SW 1271 (cell line): ENCODE results near the gene METTL22.

Experiments used
- DNase-seq, 2 experiments: peaks; one replicate each; lab custom pipeline; 2025; lab: John Stamatoyannopoulos, UW

The METTL22 gene

DNA sequence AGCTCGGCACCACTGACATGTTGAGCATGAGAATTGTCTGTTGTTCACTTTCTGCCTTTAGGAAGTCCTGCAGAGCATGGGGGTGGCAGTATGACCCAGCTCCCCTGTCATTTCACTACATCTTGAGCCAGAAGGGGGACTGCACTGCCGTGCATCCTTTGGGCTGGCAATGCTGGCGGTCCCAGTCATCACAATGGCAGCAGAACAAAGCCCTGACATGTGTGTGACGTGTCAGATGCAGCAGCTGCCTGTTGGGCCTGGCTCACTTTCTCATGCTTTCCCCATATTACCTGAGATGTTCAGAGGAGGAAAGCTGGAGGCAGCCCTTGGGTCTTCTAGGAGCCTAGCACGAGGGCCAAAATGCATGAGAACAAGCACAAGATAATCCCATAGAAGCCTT, 46.6 kb downstream of the METTL22 start:
- DNase-seq, result no peak

DNA sequence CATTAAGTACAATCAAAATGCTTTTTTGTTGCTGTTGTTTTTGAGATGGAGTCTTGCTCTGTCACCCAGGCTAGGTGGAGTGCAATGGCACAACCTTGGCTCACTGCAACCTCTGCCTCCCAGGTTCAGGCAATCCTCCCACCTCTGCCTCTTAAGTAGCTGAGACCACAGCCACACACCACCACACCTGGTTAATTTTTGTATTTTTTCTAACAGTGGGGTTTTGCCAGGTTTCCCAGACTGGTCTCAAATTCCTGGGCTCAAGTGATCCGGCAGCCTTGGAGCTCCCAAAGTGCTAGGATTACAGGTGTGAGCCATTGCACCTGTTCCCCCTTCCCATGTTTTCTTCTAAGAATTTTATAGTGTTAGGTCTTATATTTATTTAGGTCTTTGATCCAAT, 48.0 kb downstream of the METTL22 start:
- DNase-seq, result no peak

DNA sequence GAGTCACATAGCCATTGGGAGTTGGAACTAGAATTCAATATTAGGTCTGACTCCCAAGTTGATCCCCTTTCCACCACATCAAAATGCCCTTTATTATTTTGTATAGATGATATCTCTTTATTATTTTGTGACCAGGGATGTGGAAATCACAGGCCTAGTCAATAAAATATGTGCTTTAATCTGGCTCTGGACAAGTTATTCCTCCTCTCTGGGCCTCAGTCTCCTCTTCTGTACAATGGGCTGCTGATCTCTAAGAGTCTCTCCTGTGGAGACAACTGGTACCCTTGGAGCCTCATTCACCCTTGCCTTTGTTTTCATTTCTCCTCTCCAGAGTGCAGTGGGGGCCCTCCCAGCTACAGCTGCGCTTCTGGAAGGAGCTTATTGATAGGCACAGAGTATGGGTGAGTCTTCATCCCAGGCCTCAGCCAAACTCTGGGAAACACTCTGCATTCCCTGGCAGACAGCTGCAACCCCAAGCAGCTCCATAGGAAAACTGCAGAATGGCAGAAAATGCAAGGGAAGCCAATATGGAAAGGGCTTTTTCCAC, 48.6 kb downstream of the METTL22 start:
- DNase-seq, result no peak

DNA sequence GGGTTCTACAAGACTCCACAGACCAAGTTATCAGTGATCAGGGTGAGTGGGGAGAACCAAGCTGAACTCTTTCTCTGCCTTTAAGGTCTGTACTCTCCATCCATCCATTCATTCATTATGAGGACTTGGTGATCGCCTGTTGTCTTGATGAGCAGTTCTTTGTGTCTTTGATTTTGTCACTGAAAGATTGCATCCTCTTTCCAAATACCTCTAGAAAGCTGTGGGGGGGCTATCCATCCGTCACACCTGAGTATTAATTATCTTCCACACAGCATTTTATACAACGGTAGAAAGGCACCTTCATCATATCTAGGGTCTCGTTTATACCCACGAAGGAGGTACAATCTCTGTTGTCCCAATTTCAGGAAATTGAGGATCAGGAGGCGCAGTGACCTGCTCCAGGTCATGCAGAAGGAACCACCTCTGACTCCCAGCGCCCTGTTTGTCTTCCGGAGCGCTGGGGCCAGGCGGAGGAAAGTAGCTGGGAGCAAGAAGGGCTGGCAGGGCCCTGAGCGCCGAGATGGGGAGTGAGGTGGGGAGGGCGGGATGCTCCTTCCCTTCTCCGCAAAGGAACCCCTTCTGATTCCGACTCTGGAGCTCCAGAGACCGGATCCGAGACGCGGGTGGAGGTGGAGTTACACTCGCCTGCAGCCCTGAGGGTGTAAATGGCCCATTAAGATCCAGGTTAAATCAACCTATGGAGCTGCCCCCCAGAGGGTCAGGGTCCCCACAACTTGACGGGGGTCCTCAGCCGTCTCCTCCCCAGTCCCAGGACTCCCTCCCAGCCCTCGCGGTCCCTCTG, 52.3 kb downstream of the METTL22 start:
- DNase-seq, result no peak

DNA sequence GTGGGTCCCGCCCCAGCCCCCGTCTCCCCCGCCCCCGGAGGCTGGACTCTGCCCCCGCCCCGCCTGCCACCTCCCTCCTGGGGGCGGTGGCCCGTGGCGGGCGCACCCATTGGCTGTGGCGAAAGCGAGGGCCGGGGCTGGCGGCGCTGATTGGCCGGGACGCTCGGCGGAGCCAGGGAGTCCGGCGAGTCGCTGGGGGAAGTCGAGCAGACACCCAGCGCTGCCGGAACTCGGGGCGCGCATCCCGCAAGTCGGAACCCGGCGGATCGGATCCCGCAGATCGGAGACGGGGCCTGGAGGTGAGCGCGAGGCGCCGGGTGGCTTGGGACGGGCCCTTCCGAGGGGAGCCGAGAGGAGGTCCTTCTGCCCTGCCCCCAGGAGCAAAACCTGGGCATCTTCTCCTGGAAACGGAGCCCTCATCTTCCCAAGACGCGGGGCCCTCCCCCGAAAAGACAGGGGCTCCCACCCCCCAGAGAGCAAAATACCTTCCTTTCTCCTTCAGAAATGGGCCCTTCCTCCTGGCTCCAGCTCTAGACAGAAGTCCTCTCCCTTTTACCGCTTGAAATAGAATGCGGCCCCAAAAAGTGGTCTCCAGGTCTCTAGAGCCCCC, 53.0 kb downstream of the METTL22 start, which contains the start of gene ABAT:
TSS of gene ABAT (plus strand) at position 205 of the 610 bp plus-strand sequence. CDS start 61,123 bp downstream, outside the sequence.
- peak; percentile 37 to 42 for DNase-seq

DNA sequence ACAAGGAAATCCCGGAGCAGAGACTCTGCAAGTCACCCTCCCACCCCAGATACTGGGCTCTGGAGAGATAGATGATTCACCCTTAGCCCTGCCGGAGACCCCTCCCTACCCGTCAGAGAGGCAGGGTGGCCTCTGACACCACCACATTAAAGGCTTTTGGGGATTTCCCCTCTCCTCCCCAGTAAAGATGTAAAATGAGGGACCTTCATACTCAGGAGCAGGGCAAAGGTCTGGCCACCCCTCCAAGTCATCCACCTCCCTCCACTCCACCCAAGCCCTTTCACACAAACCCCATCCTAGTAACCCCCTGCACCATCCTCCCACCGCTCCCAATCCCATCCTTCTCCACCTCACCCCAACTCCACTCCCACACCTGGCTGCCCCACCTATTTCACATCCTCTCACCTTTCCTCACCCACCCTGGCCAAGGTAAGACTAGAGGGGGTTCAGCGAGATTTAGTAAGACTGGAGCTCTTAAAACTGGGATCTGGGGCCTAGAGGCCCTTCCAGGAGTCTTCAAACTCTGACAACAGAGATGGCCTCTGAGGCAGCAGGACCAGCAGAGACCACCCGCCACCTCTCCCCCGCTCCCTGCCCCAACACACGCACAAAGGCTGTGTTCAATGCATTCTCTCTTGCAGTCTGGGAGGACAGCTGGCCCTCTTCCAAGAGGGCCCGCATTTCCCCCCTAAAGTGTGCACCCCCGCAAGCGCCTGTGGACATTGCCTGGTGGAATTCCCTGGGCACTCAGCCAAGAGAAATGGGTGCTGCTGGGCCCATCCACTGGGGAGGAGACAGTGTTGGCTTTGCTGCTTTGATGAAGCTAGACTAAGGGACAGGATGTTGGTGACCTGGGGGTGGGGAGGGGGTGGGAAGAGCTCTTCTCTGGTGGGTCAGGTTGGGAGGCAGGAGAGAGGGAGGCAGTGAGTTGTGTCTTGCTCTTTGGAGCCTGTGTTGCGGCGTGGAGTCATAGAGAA, 54.0 kb downstream of the METTL22 start:
- no peak for DNase-seq

DNA sequence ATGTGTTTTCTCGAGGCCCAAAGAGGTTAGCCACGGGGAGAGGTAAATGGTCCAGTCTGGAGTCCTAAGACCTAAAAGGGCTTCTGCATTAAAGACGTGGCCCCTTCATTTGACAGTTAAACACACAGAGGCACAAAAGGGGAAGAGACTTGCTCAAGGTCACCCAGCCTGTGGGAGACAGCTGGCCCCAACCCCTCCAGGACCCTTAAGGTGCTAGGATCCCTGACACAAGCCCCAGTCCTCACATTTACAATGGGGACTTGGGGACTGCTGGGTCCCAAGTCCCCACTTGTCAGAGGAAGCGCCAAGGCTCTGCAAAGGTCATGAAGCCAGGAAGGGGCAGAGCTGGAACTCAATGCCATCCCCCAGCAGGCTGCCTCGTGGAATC, 54.7 kb downstream of the METTL22 start:
- DNase-seq, result no peak

DNA sequence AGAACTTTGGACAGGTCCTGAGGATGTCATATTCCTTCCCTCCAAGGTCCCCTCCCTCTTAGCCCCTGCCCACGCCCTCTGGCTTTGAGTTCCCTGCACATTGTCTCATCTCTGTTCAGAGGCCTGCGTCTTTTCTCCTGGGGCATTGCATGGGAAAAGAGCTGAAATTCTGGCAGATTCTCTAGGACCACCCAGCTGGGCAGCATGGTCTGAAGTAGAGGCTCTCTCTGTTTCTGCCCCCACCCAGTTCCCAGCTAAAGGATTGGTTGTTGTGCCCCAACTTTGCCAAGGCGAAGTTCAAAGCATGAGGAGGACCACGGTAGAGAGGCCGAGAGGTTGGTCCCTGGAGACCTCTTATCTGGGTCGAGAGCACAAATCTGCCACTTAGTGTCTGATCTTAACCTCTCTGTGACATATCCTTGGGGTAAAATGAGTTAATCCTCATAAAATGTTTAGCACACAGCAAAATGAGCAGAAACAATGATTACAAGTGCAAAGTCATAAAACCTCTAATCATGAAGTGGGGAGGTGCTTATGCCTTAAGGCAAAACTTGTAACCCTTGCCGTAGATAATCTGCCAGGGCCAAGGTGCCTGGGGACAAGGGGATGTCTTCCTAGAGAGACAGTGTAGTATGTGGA, 55.4 kb downstream of the METTL22 start:
- DNase-seq, result no peak

DNA sequence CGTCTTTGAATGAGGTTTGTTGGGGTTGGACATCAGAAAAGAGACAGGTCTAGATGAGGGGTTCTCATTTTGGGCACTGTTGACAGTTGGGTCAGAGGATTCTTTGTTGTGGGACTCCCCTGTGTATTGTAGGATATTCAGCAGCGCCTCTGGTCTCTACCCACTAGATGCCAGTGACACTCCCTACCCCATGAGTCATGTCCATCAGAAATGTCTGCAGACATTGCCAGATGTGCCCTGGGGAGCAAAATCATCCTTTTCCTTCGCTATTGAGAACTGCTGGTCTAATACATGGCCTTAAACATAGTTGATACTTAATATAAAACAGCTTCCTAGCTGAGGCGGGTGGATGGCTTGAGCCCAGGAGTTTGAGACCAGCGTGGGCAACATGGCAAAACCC, 56.0 kb downstream of the METTL22 start:
- no peak for DNase-seq

DNA sequence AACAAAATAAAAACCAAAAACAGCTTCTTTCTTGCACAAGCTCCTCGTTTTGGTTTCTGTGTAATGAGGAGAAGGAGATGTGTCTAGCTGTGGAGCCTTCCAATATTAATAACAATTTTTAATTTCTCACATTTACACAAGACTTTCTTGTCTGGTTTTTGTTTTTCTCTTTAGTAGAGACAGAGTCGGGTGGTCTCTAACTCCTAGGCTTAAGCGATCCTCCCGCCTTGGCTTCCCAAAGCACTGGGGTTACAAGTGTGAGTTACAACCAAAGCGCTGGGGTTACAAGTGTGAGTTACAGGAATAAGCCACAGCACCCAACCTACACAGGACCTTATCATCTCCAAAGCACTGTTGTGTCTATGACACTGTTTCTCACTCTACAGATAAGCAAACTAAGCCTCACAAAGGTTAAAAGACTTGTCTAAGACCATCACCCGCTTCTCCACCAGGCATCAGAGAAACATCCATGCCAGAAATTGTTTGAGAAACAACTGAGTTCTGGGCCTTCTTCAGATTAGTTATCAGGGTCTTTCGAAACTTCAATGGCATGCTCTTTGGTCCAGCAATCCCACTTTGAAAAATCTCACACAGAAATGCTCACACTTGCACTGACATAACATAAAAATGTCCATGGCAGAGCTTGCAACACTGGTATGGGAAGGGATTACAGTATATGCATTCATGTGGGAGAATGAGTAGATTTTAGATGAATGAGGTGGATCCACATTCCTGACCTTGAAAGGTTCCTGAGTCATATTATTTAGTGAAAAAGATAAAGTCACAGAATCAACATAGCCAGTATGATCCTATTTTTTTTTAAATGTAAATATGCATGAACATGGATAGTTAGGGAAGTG, 56.8 kb downstream of the METTL22 start:
- DNase-seq, result no peak

DNA sequence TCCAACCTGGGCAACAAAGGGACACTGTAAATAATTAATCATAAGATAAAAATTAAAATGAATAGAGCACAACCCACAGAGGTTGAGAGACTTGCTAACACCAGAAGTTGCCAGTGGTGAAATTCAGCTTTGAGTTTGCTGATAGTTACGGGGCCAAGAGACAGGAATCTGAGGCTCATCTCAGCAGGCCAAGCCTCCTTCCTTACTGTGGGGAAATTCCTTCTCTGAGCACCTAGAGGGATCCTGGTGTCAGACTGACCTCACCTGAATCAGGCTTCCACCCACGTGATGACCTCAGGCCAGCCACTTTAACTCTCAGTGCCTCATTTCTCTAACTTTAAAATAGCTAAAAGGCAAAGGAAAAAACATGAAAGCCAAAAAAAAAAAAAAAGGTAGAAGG, 57.7 kb downstream of the METTL22 start:
- DNase-seq, result no peak

DNA sequence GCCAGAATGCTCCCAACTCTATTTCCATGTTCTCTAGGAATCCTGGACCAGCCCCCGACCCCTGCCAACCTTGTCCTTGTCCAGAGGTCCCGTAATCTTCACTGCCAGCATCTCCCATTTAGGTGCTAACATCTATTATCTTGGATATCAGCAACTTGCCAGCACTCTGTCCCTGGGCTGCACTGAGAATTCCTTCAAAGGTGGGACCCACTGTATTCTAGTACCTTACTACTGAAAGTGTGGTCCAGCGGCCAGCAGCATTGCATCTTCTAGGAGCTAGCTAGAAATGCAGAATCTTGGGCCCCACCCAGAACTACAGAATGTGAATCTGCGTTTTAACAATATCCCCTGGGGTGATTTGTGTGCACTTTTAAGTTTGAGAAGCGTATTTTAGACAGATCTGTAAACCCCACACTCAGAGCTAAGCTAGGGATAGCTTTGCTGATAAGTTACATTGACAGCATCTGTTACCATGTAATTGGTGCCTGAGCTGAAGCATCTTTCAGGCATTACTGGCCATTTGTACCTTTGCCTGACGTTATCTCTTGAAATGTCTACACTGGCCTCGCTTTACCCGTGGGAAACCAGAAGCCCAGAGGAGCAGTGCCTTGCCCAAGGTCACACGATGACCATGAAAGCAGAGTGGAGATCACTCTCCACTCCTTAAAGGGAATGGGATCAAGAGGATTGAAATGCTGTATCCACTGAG, 61.2 kb downstream of the METTL22 start:
- DNase-seq, result no peak

DNA sequence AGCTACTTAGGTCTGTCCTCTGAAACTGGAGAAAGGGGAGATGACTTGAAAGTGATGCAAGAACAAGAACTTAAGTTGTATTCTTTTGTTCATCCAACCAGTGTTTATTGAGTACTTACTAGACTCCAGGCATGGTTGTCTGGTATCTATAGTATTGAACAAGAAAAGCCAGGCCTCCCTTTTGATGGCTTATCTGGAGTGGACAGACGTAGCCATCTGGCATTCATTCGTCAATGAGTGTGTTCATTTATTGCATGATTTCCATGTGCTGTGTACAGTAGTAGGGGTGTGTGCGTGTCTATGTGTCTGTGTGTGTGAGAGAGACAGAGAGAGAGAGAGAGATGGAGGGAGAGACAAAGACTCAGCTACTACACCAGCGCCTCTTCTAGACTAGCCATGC, 62.1 kb downstream of the METTL22 start:
- no peak for DNase-seq

DNA sequence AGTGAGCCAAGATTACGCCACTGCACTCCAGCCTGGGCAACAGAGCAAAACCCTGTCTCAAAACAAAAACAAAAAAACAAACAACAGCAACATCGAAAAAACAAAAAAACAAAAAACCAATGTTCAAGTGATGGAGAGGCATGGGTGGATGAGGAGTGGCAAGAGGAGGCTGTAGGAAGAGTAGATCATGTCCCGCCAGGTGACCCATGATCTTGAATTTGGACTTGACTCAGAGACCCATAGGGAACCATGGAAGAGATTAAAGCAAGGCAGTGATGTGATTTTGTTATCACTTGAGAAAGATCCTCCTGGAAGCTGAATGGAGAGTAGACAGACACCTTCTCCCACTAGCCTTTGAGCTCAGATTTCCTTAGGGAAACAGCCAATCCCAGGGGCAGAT, 64.1 kb downstream of the METTL22 start:
- DNase-seq, result no peak

DNA sequence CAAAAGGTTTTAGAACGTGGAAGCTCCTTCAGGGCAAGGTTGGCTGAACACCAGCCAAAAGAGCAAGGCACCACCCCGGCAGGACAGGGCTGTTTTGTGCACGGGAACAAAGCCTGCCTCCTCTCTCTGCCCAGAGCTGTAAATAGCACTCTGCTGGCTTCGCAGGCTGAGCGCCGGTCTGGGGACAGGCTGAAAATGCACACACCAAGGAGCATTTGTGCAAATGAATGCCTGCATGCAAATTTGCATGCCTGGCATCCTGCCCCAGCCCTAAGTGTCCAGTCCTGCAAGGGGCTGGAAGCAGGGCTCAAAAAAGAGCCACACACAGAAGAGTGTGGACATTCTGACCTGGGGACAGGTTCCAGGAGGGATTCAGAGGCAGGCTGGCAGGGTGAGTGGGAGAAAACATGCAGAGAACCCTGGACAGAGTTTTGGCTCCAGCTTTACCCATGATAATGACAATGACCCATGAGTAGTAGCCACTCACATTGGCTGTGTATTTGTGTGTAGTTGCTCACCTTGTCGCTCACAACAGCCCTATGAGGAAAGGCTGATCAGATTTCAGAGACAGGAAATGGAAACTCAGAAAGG, 64.6 kb downstream of the METTL22 start:
- DNase-seq, result no peak

DNA sequence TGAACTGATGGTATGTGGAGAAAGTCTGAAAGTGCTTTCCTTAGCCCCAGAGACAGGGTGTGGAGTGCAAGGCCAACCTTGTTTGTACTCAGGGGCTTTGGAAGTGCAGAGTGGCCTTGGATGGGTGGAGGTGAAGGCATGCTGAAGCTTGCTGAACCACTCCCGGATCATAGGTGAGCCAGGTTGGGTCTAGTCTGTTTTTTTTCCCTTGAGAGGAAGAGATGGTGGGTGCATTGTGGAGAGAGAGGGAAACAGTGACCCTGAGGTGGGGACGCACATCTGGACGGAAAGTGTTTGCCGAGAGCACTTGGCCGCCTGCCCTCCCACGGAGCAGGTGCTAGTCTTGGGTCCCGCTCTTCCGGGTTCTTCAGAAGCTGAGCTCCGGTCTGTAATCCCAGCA, 65.4 kb downstream of the METTL22 start:
- no peak for DNase-seq

DNA sequence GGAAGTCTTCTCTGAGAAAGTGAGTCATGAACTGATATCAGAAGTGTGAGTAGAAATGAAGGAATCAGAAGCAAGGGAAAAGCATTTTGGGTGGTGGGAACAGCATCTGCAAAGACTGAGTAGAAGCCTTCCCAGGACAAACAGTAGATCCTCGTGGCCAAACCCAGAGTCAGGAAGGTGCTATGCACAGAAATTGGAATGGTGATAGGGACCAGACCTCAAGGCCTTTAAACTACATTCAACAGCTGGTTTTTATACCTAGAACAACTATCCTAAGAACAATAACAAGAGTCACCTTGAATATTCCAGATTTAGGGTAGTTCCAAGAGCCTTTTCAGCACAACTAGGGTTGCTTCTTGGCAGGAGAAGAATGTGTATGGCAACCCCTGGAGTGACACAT, 68.2 kb downstream of the METTL22 start:
- no peak for DNase-seq

DNA sequence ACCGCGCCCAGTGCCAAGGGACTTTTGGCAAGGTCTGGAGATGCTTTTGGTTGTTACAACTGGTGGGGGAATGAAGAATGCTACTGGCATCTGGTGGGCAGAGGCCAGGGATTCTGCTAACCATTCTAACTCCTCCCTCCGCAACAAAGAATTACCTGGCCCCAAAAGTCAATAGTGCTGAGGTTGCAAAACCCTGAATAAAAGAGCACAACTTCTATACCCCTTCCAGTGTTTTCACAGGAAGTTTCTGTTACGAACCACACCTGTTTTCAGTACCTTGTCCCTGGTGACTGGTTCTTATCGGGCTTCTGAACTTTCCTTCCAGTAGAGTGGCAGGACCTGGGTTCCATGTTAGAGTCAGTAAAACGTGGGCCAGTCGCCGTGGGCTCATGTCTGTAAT, 70.2 kb downstream of the METTL22 start:
- DNase-seq, result no peak

DNA sequence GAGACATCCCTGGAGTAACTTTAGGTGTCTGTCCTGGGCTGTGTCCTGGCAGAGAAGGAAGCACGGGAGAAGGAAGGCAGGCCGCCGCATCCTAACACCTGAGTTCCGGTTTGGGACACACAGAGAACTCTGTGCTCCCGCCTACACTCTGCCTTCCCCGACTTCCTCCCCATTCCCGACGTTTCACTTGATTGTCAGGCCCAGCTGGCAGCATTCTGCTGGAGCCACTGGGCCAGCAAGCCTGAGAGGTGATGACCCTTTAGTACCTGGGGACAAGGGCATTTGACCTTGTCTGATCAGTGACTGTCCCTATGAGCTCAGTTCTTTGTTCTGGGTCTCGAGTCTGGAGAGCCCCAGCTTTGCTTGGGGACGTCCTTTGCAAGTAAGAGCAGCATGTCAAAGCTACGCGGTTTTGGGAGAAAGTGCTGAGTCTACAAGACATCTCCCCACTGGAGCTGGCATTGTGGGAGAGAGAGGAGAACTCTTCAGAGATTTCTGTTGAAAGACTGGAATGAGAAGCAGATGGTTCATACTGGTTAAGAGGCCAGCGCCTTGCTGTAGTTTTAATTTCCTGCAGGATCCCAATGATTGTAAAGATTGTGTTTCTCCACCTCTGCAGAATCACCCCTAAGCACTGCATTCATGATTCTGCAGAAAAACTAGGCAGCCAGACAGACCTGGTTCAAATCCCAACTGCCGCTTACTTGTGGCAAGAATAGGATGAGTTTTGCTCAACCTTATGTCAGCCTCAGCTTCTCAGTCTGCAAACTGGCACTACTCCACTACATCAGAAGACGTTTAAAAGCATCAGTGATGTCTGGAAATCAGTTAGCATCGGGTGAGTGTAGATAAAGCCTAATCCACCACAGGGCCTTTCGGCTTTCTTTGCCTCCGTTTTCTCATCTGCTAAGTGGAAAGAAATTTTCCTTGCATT, 73.6 kb downstream of the METTL22 start:
- DNase-seq, result no peak
